Neural cell (in vitro differentiated cells): ENCODE measurements around the gene PAPLN. TPM values are rescaled to one million over a fixed set of nuclear protein-coding genes. Genes with fewer than 3 reads are reported as not detected.

Experiments
- H2AFZ ChIP-seq: fragments of 200-600, 300-800 bp; sonication (generic), shearing (Covaris generic); 2 replicates; pipeline ENCODE4 v1.6.0; 2014; ENCODE audit warnings: low read depth, mild to moderate bottlenecking, antibody characterized with exemption, low read length, moderate library complexity
- H3F3A ChIP-seq: fragments of 200-600 bp; shearing (Covaris generic); 2 replicates; pipeline ENCODE4 v1.6.1; 2016; ENCODE audit warnings: mild to moderate bottlenecking, moderate library complexity, mixed read lengths, antibody characterized with exemption, low read length; ENCODE audit not compliant: insufficient read depth, poor library complexity, severe bottlenecking
- H3K27ac ChIP-seq: fragments of 200-600, 300-800 bp; sonication (generic), shearing (Covaris generic); 2 replicates; pipeline ENCODE4 v1.5.1; 2014; ENCODE audit warnings: mild to moderate bottlenecking, low read length, moderate library complexity
- H3K27me3 ChIP-seq: fragments of 300-800, 200-600 bp; sonication (generic), shearing (Covaris generic); 2 replicates; pipeline ENCODE4 v1.6.0; 2014; ENCODE audit warnings: mild to moderate bottlenecking, low read depth, low read length, moderate library complexity; ENCODE audit not compliant: insufficient read depth
- H3K36me3 ChIP-seq: fragments of 300-800, 200-600 bp; sonication (generic), shearing (Covaris generic); 2 replicates; pipeline ENCODE4 v1.5.1; 2014; ENCODE audit warnings: mild to moderate bottlenecking, antibody characterized with exemption, low read length, moderate library complexity; ENCODE audit not compliant: insufficient read depth
- H3K4me2 ChIP-seq: fragments of 300-800, 200-600 bp; sonication (generic), shearing (Covaris generic); 2 replicates; pipeline ENCODE4 v1.6.0; 2014; ENCODE audit warnings: mild to moderate bottlenecking, low read length
- H3K4me3 ChIP-seq: fragments of 300-800, 200-600 bp; sonication (generic), shearing (Covaris generic); 2 replicates; pipeline ENCODE4 v1.5.1; 2014; ENCODE audit warnings: mild to moderate bottlenecking, low read length, moderate library complexity
- H3K79me2 ChIP-seq: fragments of 200-600 bp; shearing (Covaris generic); replicated peaks from 2 replicates; pipeline ENCODE4 v1.6.0; 2014; ENCODE audit warnings: mild to moderate bottlenecking, low read length, moderate library complexity; ENCODE audit not compliant: insufficient read depth
- H3K9ac ChIP-seq: fragments of 300-800, 200-600 bp; sonication (generic), shearing (Covaris generic); 2 replicates; pipeline ENCODE4 v1.6.1; 2016; ENCODE audit warnings: mild to moderate bottlenecking, low read length, mixed read lengths
- H3K9me2 ChIP-seq: fragments of 200-600 bp; shearing (Covaris generic); 2 replicates; pipeline ENCODE4 v1.6.1; 2016; ENCODE audit warnings: mild to moderate bottlenecking, low read length, mixed read lengths; ENCODE audit not compliant: insufficient read depth
- H3K9me3 ChIP-seq: fragments of 200-600, 300-800 bp; sonication (generic), shearing (Covaris generic); 2 replicates; pipeline ENCODE4 v1.6.1; 2016; ENCODE audit warnings: mild to moderate bottlenecking, mixed run types, low read length, moderate library complexity, mixed read lengths
- H4K20me1 ChIP-seq: fragments of 200-600 bp; shearing (Covaris generic); 2 replicates; pipeline ENCODE4 v1.6.1; 2016; ENCODE audit warnings: mild to moderate bottlenecking, mixed run types; ENCODE audit not compliant: insufficient read depth
- CTCF ChIP-seq: fragments of 450-650 bp; IDR thresholded peaks from 2 replicates; pipeline ENCODE4 v1.5.1; 2014; ENCODE audit warnings: antibody characterized with exemption, mild to moderate bottlenecking, moderate library complexity; ENCODE audit not compliant: poor library complexity, severe bottlenecking
- EP300 ChIP-seq: fragments of 450-650 bp; conservative IDR thresholded peaks from 2 replicates; pipeline ENCODE4 v1.6.1; 2014; ENCODE audit warnings: antibody characterized with exemption, mild to moderate bottlenecking, moderate library complexity; ENCODE audit not compliant: poor library complexity, severe bottlenecking
- EZH2 ChIP-seq: fragments of 200-600, 300-800 bp; shearing (Covaris generic), sonication (generic); IDR thresholded peaks from 2 replicates; pipeline ENCODE4 v1.6.1; 2014; ENCODE audit warnings: antibody characterized with exemption, low read length, borderline replicate concordance, mild to moderate bottlenecking; ENCODE audit not compliant: insufficient read depth, poor library complexity, severe bottlenecking
- MXI1 ChIP-seq: fragments of 450-650 bp; conservative IDR thresholded peaks from 2 replicates; pipeline ENCODE4 v1.6.1; 2014; ENCODE audit warnings: antibody characterized with exemption, mild to moderate bottlenecking; ENCODE audit not compliant: poor library complexity, severe bottlenecking
- POLR2AphosphoS5 ChIP-seq: IDR thresholded peaks from 2 replicates; pipeline ENCODE4 v1.6.1; 2012
- RAD21 ChIP-seq: fragments of 450-650 bp; conservative IDR thresholded peaks from 2 replicates; pipeline ENCODE4 v1.6.1; 2014; ENCODE audit warnings: antibody characterized with exemption, mild to moderate bottlenecking, moderate library complexity
- SMC3 ChIP-seq: fragments of 450-650 bp; conservative IDR thresholded peaks from 2 replicates; pipeline ENCODE4 v1.6.1; 2014; ENCODE audit warnings: antibody characterized with exemption, mild to moderate bottlenecking, moderate library complexity; ENCODE audit not compliant: poor library complexity
- TAF1 ChIP-seq: IDR thresholded peaks from 2 replicates; pipeline ENCODE4 v1.6.1; 2012; ENCODE audit warnings: low read depth
- polyA plus RNA-seq: library from polyadenylated mRNA; depleted of rRNA; stranded (reverse); fragments of >200 nt; gene quantifications from 2 replicates; pipeline ENCODE4 v1.2.3, GENCODE V29; 2014
- TF ChIP-seq, protein P1 (sequence below): IDR thresholded peaks from 2 replicates; pipeline ENCODE4 v1.6.1; 2012; ENCODE audit warnings: borderline replicate concordance

PAPLN gene
- polyA plus RNA-seq, 1 donor from 2014 or later = 0.14 TPM

GRCh38 chr14:73261075-73261474 lies 23.8 kb downstream of the PAPLN start:
- H3K4me2 ChIP-seq = no peak overlapping the region
- TF ChIP-seq CTCF (no peak), EZH2 (no peak), POLR2AphosphoS5 (no peak), MXI1 (no peak)
- H2AFZ ChIP-seq = no peak overlapping the region
- no peak overlapping the region for H3K4me3 ChIP-seq
- no peaks in the 10 kb centered on the region for H3K79me2 ChIP-seq
- no peaks in the 10 kb centered on the region for H3K27me3 ChIP-seq
- H3K27ac ChIP-seq = no peak overlapping the region
- no peaks in the 10 kb centered on the region for H4K20me1 ChIP-seq
- H3K9ac ChIP-seq = no peak overlapping the region
- H3K9me2 ChIP-seq = no peaks in the 10 kb centered on the region
- H3F3A ChIP-seq = no peaks in the 10 kb centered on the region
- no peaks in the 10 kb centered on the region for H3K36me3 ChIP-seq
- H3K9me3 ChIP-seq = no peaks in the 10 kb centered on the region

DNA sequence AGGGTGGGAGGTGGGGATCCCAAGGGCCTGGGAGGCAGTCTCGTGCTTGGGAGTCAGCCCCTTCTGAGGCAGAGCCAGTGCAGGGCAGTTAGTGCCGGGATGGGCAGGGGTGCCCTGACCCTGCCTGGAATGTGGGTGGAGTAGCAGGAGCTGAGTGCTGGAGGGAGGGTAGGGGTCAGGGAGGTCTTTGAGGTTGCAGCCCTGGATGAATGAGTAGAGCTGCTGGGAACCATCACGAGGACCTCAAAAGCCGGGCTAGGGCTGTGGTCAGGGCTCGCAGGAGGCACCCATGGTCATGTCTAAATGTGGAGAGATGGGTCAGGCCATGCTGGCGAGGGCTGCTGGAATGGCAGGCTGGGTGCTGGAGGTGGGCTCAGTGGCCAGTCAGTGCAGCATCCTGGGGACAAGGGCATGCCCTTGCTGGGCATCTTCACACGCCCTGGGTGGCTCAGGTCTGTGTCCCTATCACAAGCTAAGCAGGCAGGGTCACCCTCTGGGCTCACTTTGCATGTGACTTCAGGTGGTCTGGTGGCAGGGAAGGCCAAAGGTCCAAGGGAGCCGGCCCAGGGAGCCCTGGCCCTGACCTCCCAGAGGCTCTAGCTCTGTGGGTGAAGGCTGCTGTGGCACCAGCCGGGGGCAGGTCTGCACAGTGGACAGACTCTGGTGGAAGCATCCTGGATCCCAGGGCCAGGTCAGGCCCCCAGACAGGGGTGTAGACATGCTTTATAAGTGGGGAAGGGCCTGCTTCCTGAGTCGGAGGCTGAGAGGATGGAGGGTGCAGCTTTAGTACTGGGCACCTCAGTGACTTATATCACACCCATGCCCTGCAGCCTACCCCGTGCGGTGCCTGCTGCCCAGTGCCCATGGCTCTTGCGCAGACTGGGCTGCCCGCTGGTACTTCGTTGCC lies 24.5 kb downstream of the PAPLN start:
- no peaks in the 10 kb centered on the region for H3K9me2 ChIP-seq
- no peaks in the 10 kb centered on the region for H4K20me1 ChIP-seq
- TF ChIP-seq SMC3 (no peak), POLR2AphosphoS5 (no peak), RAD21 (no peak), EZH2 (no peak), TAF1 (no peak), EP300 (no peak), MXI1 (no peak), CTCF (no peak)
- TF ChIP-seq, protein P1, sequence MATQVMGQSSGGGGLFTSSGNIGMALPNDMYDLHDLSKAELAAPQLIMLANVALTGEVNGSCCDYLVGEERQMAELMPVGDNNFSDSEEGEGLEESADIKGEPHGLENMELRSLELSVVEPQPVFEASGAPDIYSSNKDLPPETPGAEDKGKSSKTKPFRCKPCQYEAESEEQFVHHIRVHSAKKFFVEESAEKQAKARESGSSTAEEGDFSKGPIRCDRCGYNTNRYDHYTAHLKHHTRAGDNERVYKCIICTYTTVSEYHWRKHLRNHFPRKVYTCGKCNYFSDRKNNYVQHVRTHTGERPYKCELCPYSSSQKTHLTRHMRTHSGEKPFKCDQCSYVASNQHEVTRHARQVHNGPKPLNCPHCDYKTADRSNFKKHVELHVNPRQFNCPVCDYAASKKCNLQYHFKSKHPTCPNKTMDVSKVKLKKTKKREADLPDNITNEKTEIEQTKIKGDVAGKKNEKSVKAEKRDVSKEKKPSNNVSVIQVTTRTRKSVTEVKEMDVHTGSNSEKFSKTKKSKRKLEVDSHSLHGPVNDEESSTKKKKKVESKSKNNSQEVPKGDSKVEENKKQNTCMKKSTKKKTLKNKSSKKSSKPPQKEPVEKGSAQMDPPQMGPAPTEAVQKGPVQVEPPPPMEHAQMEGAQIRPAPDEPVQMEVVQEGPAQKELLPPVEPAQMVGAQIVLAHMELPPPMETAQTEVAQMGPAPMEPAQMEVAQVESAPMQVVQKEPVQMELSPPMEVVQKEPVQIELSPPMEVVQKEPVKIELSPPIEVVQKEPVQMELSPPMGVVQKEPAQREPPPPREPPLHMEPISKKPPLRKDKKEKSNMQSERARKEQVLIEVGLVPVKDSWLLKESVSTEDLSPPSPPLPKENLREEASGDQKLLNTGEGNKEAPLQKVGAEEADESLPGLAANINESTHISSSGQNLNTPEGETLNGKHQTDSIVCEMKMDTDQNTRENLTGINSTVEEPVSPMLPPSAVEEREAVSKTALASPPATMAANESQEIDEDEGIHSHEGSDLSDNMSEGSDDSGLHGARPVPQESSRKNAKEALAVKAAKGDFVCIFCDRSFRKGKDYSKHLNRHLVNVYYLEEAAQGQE = no peak
- no peaks in the 10 kb centered on the region for H3K27me3 ChIP-seq
- no peaks in the 10 kb centered on the region for H3K9me3 ChIP-seq
- H3K4me2 ChIP-seq = no peak overlapping the region
- H3K79me2 ChIP-seq = no peaks in the 10 kb centered on the region
- no peak overlapping the region for H3K9ac ChIP-seq
- H2AFZ ChIP-seq = no peak overlapping the region
- no peaks in the 10 kb centered on the region for H3K36me3 ChIP-seq
- no peak overlapping the region for H3K27ac ChIP-seq
- no peak overlapping the region for H3K4me3 ChIP-seq
- no peaks in the 10 kb centered on the region for H3F3A ChIP-seq
